SK-N-SH (cell line): ENCODE data around the gene CBFA2T3.

ENCODE experiments used
- CTCF ChIP-seq: fragments of 200-600 bp; sonication (generic); IDR thresholded peaks from 2 replicates; pipeline ENCODE4 v1.6.1; 2017; ENCODE audit warnings: antibody characterized with exemption, mild to moderate bottlenecking, moderate library complexity
- EP300 ChIP-seq, 2 experiments: IDR thresholded peaks; 2 replicates each; pipeline versions ENCODE4 v1.4.0 to v1.6.1; 2012; ENCODE audit warnings: borderline replicate concordance in 1 of 2, low read depth in 1 of 2, low read length in 1 of 2
- EZH2phosphoT487 ChIP-seq: fragments of 200-600 bp; sonication (generic); IDR thresholded peaks from 2 replicates; pipeline ENCODE4 v1.6.1; 2017; ENCODE audit warnings: low read depth, mixed run types, mild to moderate bottlenecking, antibody characterized with exemption, moderate library complexity, borderline replicate concordance
- GATA2 ChIP-seq: sonication (generic); formaldehyde crosslinking; IDR thresholded peaks from 2 replicates; pipeline ENCODE4 v1.5.0; 2020; ENCODE audit warnings: mild to moderate bottlenecking, missing genetic modification reagents
- POLR2AphosphoS5 ChIP-seq: IDR thresholded peaks from 2 replicates; pipeline ENCODE4 v1.6.1; 2012; ENCODE audit warnings: low read depth, low read length
- RAD21 ChIP-seq: IDR thresholded peaks from 2 replicates; pipeline ENCODE4 v1.6.1; 2012; ENCODE audit warnings: mild to moderate bottlenecking, low read length
- RFX5 ChIP-seq: IDR thresholded peaks from 2 replicates; pipeline ENCODE4 v1.6.1; 2012; ENCODE audit warnings: mild to moderate bottlenecking, improper control_type of control experiment, low read length
- SMC3 ChIP-seq: IDR thresholded peaks from 2 replicates; pipeline ENCODE4 v1.6.1; 2012; ENCODE audit warnings: low read depth, low read length, improper control_type of control experiment
- TAF1 ChIP-seq: IDR thresholded peaks from 2 replicates; pipeline ENCODE4 v1.6.1; 2012; ENCODE audit warnings: low read depth, mild to moderate bottlenecking, low read length, moderate library complexity, borderline replicate concordance
- TCF12 ChIP-seq: IDR thresholded peaks from 2 replicates; pipeline ENCODE4 v1.4.0; 2012
- TF ChIP-seq, protein P1 (sequence below): IDR thresholded peaks from 2 replicates; pipeline ENCODE4 v1.6.1; 2012; ENCODE audit warnings: mild to moderate bottlenecking, low read depth, low read length, moderate library complexity

- TF ChIP-seq CTCF (no peak), POLR2AphosphoS5 (no peak), TAF1 (no peak), GATA2 (CRISPR knock-in tag) (no peak), EP300 (IDR thresholded peaks at IDR 0.05; ENCODE audit: borderline replicate concordance in 1 of 2, low read depth in 1 of 2, low read length in 1 of 2) (no peak), RAD21 (no peak), TCF12 (no peak), EZH2phosphoT487 (no peak), RFX5 (no peak), SMC3 (no peak)
- TF ChIP-seq, protein P1, sequence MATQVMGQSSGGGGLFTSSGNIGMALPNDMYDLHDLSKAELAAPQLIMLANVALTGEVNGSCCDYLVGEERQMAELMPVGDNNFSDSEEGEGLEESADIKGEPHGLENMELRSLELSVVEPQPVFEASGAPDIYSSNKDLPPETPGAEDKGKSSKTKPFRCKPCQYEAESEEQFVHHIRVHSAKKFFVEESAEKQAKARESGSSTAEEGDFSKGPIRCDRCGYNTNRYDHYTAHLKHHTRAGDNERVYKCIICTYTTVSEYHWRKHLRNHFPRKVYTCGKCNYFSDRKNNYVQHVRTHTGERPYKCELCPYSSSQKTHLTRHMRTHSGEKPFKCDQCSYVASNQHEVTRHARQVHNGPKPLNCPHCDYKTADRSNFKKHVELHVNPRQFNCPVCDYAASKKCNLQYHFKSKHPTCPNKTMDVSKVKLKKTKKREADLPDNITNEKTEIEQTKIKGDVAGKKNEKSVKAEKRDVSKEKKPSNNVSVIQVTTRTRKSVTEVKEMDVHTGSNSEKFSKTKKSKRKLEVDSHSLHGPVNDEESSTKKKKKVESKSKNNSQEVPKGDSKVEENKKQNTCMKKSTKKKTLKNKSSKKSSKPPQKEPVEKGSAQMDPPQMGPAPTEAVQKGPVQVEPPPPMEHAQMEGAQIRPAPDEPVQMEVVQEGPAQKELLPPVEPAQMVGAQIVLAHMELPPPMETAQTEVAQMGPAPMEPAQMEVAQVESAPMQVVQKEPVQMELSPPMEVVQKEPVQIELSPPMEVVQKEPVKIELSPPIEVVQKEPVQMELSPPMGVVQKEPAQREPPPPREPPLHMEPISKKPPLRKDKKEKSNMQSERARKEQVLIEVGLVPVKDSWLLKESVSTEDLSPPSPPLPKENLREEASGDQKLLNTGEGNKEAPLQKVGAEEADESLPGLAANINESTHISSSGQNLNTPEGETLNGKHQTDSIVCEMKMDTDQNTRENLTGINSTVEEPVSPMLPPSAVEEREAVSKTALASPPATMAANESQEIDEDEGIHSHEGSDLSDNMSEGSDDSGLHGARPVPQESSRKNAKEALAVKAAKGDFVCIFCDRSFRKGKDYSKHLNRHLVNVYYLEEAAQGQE: no peak
Measured at GRCh38 chr16:88960516-88960915, 16.5 kb downstream of the CBFA2T3 start.
